NCI-H2081 treated with DMSO at 0.1 percent for 48 hours (cell line): Measurements from ENCODE around the gene PLEKHJ1.

Experiments
- DNase-seq: peaks from one replicate; lab custom pipeline; 2025; lab: John Stamatoyannopoulos, UW

Gene PLEKHJ1

GRCh38 chr19:2234996-2235380 lies 1.1 kb downstream of the PLEKHJ1 start:
- no peak for DNase-seq

- no peak for DNase-seq
Observed at GRCh38 chr19:2233601-2234280, 2.4 kb downstream of the PLEKHJ1 start.

- no peak for DNase-seq
Observed at GRCh38 chr19:2232286-2233151, 3.6 kb downstream of the PLEKHJ1 start.

- DNase-seq = no peak
Observed at GRCh38 chr19:2231621-2232221, 4.4 kb downstream of the PLEKHJ1 start.

GRCh38 chr19:2230807-2231533 lies 5.2 kb downstream of the PLEKHJ1 start:
- DNase-seq = no peak

GRCh38 chr19:2230033-2230531 lies 6.0 kb downstream of the PLEKHJ1 start:
- no peak for DNase-seq

- no peak for DNase-seq
Observed at GRCh38 chr19:2229103-2230032, 6.8 kb downstream of the PLEKHJ1 start.

GRCh38 chr19:2228157-2229030 lies 7.7 kb downstream of the PLEKHJ1 start:
- DNase-seq = no peak

GRCh38 chr19:2227415-2228156 lies 8.5 kb downstream of the PLEKHJ1 start:
- DNase-seq = no peak

GRCh38 chr19:2226840-2227360 lies 9.2 kb downstream of the PLEKHJ1 start:
- no peak for DNase-seq

- DNase-seq = no peak
Observed at GRCh38 chr19:2226051-2226839, 9.9 kb downstream of the PLEKHJ1 start.

GRCh38 chr19:2225415-2226050 lies 10.6 kb downstream of the PLEKHJ1 start:
- no peak for DNase-seq

GRCh38 chr19:2224754-2225349 lies 11.3 kb downstream of the PLEKHJ1 start:
- no peak for DNase-seq

- no peak for DNase-seq
Observed at GRCh38 chr19:2223959-2224358, 12.2 kb downstream of the PLEKHJ1 start.

- no peak for DNase-seq
Observed at GRCh38 chr19:2223391-2223790, 12.7 kb downstream of the PLEKHJ1 start.

GRCh38 chr19:2221918-2222317 lies 14.2 kb downstream of the PLEKHJ1 start:
- DNase-seq = no peak

GRCh38 chr19:2221250-2221831 lies 14.8 kb downstream of the PLEKHJ1 start:
- DNase-seq = no peak
